DND-41 (cell line): ENCODE data around the gene COL4A1.

ENCODE experiments used
- CTCF ChIP-seq: IDR thresholded peaks from 2 replicates; pipeline ENCODE4 v1.5.1; 2012; ENCODE audit warnings: borderline replicate concordance, low read length, moderate library complexity, mild to moderate bottlenecking; ENCODE audit not compliant: poor library complexity, severe bottlenecking; ENCODE audit errors: extremely low read depth
- EZH2 ChIP-seq: IDR thresholded peaks from 3 replicates; pipeline ENCODE4 v1.6.1; 2012; ENCODE audit warnings: borderline replicate concordance, low read depth, mild to moderate bottlenecking, moderate library complexity, low read length, inconsistent platforms; ENCODE audit not compliant: severe bottlenecking

- TF ChIP-seq CTCF (no peak), EZH2 (no peak)
These were observed 170.0 kb downstream of the COL4A1 start for GRCh38 chr13:110136660-110137585.
